ENCODE results near the gene PCIF1. TPM values are rescaled to one million over a fixed set of nuclear protein-coding genes. Genes with fewer than 3 reads are reported as not detected.

PCIF1 gene
- total and polyA plus RNA-seq, 9 of the 15 experiments (the other 6 are each of a cell fraction or from before 2014, with no cell fraction given) = 5.8 to 29.4 (median 11.3) TPM

DNA sequence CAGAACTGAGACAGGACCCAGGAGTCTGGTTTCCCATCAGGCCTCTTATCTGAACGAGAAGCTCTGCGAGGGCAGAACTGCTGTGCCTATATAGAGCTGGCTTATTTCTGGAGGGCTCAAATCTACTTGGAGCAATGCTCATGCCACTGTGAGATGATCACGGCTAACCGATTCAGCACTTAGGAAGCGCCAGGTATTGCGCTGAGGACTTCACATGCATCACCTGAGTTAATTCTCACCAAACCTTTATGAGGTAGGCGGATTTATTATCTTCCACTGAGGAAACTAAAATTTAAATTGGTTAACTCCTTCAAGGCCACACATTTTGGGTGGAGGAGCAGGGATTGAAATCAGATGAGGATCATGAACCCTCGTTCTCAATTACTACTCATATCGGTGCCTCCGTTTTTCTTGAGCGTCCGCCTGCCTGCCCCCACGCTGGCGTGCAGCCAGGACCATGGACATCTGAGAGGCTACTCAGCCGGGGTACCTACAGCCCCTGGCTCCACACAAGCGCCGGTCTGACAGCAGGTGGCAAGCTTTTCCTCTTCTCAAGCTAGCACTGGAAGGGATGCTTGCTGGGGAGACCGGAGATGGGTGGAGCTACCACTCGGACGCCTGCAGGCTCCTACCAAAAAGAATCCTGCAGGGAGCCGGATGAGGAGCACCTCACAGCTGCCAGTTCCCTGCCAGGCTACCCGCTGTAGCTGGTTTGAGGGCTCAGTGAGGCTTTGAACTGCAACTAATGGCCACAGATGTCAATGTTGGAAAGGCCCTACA, 1.0 kb upstream of the PCIF1 start (continued):
- no peak for TF ChIP-seq CBX5 (IDR thresholded peaks at IDR 0.05; ENCODE audit: borderline replicate concordance, low read depth)
- TF ChIP-seq ZNF75A (CRISPR knock-in tag; IDR thresholded peaks at IDR 0.05) = no peak
- 0 out of 2 replicates have a peak, but pooled peaks have one; percentile 44 for TF ChIP-seq ZEB2 (IDR thresholded peaks at IDR 0.05)
- TF ChIP-seq, protein P1, sequence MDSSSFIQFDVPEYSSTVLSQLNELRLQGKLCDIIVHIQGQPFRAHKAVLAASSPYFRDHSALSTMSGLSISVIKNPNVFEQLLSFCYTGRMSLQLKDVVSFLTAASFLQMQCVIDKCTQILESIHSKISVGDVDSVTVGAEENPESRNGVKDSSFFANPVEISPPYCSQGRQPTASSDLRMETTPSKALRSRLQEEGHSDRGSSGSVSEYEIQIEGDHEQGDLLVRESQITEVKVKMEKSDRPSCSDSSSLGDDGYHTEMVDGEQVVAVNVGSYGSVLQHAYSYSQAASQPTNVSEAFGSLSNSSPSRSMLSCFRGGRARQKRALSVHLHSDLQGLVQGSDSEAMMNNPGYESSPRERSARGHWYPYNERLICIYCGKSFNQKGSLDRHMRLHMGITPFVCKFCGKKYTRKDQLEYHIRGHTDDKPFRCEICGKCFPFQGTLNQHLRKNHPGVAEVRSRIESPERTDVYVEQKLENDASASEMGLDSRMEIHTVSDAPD (CRISPR knock-in tag; IDR thresholded peaks at IDR 0.05) = no peak
- TF ChIP-seq PTBP1 (IDR thresholded peaks at IDR 0.05; ENCODE audit: low read depth, low read length) = no peak
- no peak for TF ChIP-seq POLR2H (tag; IDR thresholded peaks at IDR 0.05; ENCODE audit: low read depth)
- TF ChIP-seq, protein P2, sequence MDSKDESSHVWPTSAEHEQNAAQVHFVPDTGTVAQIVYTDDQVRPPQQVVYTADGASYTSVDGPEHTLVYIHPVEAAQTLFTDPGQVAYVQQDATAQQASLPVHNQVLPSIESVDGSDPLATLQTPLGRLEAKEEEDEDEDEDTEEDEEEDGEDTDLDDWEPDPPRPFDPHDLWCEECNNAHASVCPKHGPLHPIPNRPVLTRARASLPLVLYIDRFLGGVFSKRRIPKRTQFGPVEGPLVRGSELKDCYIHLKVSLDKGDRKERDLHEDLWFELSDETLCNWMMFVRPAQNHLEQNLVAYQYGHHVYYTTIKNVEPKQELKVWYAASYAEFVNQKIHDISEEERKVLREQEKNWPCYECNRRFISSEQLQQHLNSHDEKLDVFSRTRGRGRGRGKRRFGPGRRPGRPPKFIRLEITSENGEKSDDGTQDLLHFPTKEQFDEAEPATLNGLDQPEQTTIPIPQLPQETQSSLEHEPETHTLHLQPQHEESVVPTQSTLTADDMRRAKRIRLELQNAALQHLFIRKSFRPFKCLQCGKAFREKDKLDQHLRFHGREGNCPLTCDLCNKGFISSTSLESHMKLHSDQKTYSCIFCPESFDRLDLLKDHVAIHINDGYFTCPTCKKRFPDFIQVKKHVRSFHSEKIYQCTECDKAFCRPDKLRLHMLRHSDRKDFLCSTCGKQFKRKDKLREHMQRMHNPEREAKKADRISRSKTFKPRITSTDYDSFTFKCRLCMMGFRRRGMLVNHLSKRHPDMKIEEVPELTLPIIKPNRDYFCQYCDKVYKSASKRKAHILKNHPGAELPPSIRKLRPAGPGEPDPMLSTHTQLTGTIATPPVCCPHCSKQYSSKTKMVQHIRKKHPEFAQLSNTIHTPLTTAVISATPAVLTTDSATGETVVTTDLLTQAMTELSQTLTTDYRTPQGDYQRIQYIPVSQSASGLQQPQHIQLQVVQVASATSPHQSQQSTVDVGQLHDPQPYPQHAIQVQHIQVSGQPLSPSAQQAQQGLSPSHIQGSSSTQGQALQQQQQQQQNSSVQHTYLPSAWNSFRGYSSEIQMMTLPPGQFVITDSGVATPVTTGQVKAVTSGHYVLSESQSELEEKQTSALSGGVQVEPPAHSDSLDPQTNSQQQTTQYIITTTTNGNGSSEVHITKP (IDR thresholded peaks at IDR 0.05; ENCODE audit: partially characterized antibody) = peak; percentile 40
- no peak for TF ChIP-seq ZKSCAN3 (CRISPR knock-in tag; IDR thresholded peaks at IDR 0.05)
- no peak; the same call in 1 of the 2 replicates for TF ChIP-seq MTA3 (IDR thresholded peaks at IDR 0.05; ENCODE audit: borderline replicate concordance)
- TF ChIP-seq MTF1 (CRISPR knock-in tag; IDR thresholded peaks at IDR 0.05; ENCODE audit: borderline replicate concordance) = no peak
- no peak for TF ChIP-seq KLF6 (CRISPR knock-in tag; IDR thresholded peaks at IDR 0.05; ENCODE audit: borderline replicate concordance)
- TF ChIP-seq MYBL2 (IDR thresholded peaks at IDR 0.05; ENCODE audit: low read depth) = no peak
- no peak for TF ChIP-seq MYBL2 (CRISPR knock-in tag; IDR thresholded peaks at IDR 0.05; ENCODE audit: borderline replicate concordance)
- TF ChIP-seq, protein P3, sequence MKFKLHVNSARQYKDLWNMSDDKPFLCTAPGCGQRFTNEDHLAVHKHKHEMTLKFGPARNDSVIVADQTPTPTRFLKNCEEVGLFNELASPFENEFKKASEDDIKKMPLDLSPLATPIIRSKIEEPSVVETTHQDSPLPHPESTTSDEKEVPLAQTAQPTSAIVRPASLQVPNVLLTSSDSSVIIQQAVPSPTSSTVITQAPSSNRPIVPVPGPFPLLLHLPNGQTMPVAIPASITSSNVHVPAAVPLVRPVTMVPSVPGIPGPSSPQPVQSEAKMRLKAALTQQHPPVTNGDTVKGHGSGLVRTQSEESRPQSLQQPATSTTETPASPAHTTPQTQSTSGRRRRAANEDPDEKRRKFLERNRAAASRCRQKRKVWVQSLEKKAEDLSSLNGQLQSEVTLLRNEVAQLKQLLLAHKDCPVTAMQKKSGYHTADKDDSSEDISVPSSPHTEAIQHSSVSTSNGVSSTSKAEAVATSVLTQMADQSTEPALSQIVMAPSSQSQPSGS (CRISPR knock-in tag; IDR thresholded peaks at IDR 0.05) = no peak
- TF ChIP-seq ZC3H11A (IDR thresholded peaks at IDR 0.05; ENCODE audit: low read depth, low read length) = no peak
- TF ChIP-seq HOXB6 (CRISPR knock-in tag; IDR thresholded peaks at IDR 0.05; ENCODE audit: borderline replicate concordance) = no peak
- TF ChIP-seq, protein P4, sequence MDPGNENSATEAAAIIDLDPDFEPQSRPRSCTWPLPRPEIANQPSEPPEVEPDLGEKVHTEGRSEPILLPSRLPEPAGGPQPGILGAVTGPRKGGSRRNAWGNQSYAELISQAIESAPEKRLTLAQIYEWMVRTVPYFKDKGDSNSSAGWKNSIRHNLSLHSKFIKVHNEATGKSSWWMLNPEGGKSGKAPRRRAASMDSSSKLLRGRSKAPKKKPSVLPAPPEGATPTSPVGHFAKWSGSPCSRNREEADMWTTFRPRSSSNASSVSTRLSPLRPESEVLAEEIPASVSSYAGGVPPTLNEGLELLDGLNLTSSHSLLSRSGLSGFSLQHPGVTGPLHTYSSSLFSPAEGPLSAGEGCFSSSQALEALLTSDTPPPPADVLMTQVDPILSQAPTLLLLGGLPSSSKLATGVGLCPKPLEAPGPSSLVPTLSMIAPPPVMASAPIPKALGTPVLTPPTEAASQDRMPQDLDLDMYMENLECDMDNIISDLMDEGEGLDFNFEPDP (CRISPR knock-in tag; IDR thresholded peaks at IDR 0.05) = no peak
- no peak for TF ChIP-seq HDAC6 (IDR thresholded peaks at IDR 0.05; ENCODE audit: low read depth, low read length)
- TF ChIP-seq HMGN3 (IDR thresholded peaks at IDR 0.05; ENCODE audit: borderline replicate concordance, extremely low read depth, insufficient read length, low read depth, low read length) = no peak
- no peak for TF ChIP-seq MCM3 (IDR thresholded peaks at IDR 0.05)

All from K562 (cell line).